GM12872 (cell line): ENCODE measurements around the gene ZXDC.

ENCODE experiments used
- TF ChIP-seq, protein P1 (sequence below): IDR thresholded peaks from 3 replicates; pipeline ENCODE4 v1.5.1; 2011; ENCODE audit warnings: low read depth, mild to moderate bottlenecking, low read length, moderate library complexity; ENCODE audit not compliant: insufficient read depth

The ZXDC gene

DNA sequence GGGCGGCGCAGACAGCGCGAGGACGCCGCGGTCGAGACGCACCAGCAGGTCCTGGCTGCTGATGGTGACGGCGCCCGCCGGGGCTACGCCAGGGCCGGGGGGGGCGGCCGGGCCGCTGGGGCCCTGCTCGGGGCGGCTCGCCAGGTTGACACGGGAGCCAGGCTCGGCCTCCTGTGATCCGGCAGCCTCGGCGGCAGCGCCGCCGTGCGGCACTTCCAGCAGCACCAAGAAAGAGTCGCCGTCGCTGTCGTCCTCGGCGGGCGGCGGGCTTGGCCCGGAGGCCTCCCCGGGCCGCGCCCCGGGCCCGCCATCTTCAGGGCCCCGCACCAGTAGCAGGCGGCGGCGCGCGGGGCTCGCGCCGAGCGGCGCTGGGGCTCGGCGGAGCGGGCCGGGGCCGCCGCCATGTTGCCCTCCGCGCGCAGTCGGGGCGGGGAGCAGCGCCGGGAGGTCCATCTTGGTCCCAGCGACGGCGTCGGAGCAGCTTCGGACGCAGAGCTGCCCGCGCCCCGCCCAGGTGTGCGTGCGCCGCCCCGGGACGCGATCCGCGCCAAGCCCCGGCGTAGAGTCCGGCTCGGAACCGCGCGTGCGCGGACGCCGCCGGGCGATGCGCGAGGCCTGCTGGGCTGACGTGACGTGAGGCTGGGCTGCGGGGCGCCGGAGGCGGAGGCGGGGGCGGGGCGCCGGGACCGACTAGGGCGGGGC is at the start of gene ZXDC:
ZXDC (minus strand) TSS at position 479 of the 702 bp plus-strand sequence; CDS start at position 453, 26 bp downstream.
- TF ChIP-seq, protein P1, sequence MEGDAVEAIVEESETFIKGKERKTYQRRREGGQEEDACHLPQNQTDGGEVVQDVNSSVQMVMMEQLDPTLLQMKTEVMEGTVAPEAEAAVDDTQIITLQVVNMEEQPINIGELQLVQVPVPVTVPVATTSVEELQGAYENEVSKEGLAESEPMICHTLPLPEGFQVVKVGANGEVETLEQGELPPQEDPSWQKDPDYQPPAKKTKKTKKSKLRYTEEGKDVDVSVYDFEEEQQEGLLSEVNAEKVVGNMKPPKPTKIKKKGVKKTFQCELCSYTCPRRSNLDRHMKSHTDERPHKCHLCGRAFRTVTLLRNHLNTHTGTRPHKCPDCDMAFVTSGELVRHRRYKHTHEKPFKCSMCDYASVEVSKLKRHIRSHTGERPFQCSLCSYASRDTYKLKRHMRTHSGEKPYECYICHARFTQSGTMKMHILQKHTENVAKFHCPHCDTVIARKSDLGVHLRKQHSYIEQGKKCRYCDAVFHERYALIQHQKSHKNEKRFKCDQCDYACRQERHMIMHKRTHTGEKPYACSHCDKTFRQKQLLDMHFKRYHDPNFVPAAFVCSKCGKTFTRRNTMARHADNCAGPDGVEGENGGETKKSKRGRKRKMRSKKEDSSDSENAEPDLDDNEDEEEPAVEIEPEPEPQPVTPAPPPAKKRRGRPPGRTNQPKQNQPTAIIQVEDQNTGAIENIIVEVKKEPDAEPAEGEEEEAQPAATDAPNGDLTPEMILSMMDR: peak; percentile 63

- TF ChIP-seq, protein P1: no peak
Observed at GRCh38 chr3:126525091-126525852, 49.6 kb upstream of the ZXDC start.

- TF ChIP-seq, protein P1: no peak
Observed at GRCh38 chr3:126524429-126524988, 48.8 kb upstream of the ZXDC start.

DNA sequence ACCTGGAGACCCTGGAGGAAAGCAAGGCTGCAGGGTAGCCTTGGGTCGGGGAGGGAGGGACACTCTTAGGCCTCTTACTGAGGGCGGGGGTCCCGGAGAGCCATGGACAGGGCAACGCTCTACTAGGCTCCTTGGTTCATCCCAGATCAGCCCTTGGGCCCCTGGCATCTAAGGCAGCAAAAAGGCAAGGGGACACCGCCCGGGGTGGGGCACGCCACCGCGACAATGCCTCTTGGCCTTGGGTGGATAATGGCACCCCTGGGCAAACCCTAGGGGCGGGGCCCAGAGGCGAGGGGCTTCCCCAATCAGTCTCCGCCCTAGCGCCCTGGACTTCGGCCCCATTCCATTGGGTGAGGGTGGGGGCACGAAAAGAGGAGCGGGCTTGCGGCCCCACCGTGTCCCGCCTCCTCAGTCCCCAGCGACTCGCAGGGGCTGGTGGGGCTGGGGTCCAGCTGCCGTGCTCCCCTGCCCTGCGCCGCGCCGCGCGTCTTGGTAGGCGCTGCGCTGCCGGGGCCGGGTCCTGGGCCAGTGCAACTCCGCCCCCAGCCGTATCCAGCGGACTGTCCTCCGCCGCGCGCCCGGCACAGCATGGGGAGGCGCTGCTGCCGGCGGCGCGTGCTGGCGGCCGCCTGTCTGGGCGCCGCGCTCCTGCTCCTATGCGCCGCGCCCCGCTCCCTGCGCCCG is 48.2 kb upstream of the ZXDC start, which contains the start of gene CHST13:
CHST13 (plus strand) TSS at position 411 of the 684 bp plus-strand sequence; CDS start at position 589, 178 bp downstream.
- TF ChIP-seq, protein P1: no peak

DNA sequence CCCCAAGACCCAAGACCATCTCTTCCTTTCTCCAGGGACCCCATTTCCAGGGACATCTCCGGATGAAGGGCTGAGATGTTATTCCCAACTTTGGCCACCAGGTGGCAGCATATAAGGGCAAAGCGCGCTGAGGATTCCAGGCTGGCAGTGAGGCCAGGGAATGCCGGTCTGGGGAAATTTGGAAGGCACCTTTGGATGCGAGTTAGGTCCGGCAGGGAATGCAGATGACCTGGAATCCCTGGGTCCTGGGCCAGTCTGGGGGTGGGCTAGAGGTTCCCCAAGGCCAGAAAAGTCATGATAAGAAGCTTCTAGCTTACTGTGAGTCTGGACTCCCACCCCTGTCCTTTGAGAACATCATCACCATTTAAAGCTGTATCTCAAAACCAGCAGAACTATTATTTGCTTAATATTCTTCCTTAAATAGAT is 46.7 kb upstream of the ZXDC start:
- TF ChIP-seq, protein P1: peak; percentile 88

- TF ChIP-seq, protein P1: no peak
Observed at GRCh38 chr3:126521122-126521891, 45.6 kb upstream of the ZXDC start.
